Lower lobe of right lung (tissue), 2 donors: ENCODE measurements around the gene C5. TPM values are rescaled to one million over a fixed set of nuclear protein-coding genes. Genes with fewer than 3 reads are reported as not detected.
"Not testable (repeated sequence)": the region's sequence is repeated elsewhere in the genome, so short reads cannot be mapped to it uniquely, and the experiment has no call there.

Experiments
- ATAC-seq, 2 donors: fragments of 200-7000 bp; cut with Tn5 transposase; one replicate each; pipeline ENCODE4 v1.9.1; 2020 to 2022; ENCODE audit warnings: mild to moderate bottlenecking in 2 of 2, moderate library complexity in 2 of 2
- DNase-seq: peaks from one replicate; pipeline ENCODE4 v3.0.0-alpha.2; 2020
- H3K27ac ChIP-seq: fragments of 200-600 bp; one replicate; pipeline ENCODE4 v1.8.0; 2022
- H3K27me3 ChIP-seq: fragments of 200-600 bp; one replicate; pipeline ENCODE4 v1.8.0; 2022; ENCODE audit warnings: low read depth
- H3K36me3 ChIP-seq: fragments of 200-600 bp; one replicate; pipeline ENCODE4 v1.8.0; 2022; ENCODE audit warnings: mild to moderate bottlenecking
- H3K4me1 ChIP-seq: fragments of 200-600 bp; one replicate; pipeline ENCODE4 v1.8.0; 2022
- H3K4me3 ChIP-seq: fragments of 200-600 bp; one replicate; pipeline ENCODE4 v1.8.0; 2022; ENCODE audit warnings: mild to moderate bottlenecking
- H3K9me3 ChIP-seq: fragments of 200-600 bp; one replicate; pipeline ENCODE4 v1.8.0; 2022
- intact Hi-C: fragments of 100-400 bp; cut with DNase I; formaldehyde crosslinking; loops from one replicate; pipeline ENCODE4 v1.11.0; 2022
- total RNA-seq: library from RNA; stranded (reverse); fragmentation: NEBNext Ultra II Directional; extraction: Animal tissue kit (Norgen Biotek cat#: 25700); gene quantifications from one replicate; pipeline ENCODE4 v1.2.1, GENCODE V29; 2021
- TF ChIP-seq, protein P1 (sequence below): fragments of 200-600 bp; IDR thresholded peaks from one replicate; pipeline ENCODE4 v1.8.0; 2022; ENCODE audit warnings: antibody characterized with exemption, mild to moderate bottlenecking
- donor health status: DM: no; HTN: yes; CAD: no; lungs with severe emphysema.

C5 gene
- total RNA-seq, 1 donor from 2014 or later: 22.1 TPM

DNA sequence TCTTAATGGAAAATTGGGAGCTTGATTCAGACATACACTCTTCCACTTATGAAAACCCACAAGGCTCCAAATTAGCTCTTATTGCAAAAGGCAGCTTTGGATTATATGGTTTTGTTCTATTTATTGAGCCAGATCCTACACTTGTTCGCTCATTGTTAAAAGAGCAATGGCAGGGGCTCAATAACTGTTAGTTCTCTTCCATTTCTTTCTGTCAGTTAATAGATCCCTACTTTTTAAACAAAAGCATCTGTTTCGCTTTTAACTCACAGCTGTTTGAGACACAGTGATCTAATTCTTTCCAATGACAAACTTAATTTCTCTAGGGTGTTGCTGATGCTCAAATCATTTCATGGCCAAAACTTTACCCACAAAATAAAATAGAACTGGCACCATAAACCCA lies 11.7 kb downstream of the C5 start:
- no peak for ATAC-seq
- Histone ChIP-seq H3K9me3 (no peaks in the 10 kb centered on the region), H3K27ac (no peak overlapping the region), H3K36me3 (no peaks in the 10 kb centered on the region), H3K4me3 (no peak overlapping the region), H3K4me1 (no peaks in the 10 kb centered on the region), H3K27me3 (no peaks in the 10 kb centered on the region)
- TF ChIP-seq, protein P1, sequence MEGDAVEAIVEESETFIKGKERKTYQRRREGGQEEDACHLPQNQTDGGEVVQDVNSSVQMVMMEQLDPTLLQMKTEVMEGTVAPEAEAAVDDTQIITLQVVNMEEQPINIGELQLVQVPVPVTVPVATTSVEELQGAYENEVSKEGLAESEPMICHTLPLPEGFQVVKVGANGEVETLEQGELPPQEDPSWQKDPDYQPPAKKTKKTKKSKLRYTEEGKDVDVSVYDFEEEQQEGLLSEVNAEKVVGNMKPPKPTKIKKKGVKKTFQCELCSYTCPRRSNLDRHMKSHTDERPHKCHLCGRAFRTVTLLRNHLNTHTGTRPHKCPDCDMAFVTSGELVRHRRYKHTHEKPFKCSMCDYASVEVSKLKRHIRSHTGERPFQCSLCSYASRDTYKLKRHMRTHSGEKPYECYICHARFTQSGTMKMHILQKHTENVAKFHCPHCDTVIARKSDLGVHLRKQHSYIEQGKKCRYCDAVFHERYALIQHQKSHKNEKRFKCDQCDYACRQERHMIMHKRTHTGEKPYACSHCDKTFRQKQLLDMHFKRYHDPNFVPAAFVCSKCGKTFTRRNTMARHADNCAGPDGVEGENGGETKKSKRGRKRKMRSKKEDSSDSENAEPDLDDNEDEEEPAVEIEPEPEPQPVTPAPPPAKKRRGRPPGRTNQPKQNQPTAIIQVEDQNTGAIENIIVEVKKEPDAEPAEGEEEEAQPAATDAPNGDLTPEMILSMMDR: no peak
- no peak for DNase-seq
- intact Hi-C loops: no loop called here

DNA sequence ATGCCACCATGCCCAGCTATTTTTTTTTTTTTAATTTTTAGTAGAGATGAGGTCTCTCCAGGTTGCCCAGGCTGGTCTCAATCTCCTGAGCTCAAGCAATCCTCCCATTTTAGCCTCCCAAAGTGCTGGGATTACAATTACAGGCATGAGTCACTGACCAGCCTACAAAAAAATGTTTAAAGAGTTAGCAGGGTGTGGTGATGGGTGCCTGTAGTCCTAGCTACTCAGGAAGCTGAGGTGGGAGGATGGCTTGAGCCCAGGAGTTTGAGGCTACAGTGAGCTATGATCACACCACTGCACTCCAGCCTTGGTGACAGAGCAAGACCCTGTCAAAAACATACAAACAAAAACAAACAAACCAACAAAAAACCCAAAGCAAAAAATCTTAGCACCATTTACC lies 14.4 kb downstream of the C5 start:
- ATAC-seq, H3K4me3 ChIP-seq, H3K27me3 ChIP-seq, H3K9me3 ChIP-seq, intact Hi-C loops, H3K36me3 ChIP-seq, H3K4me1 ChIP-seq, H3K27ac ChIP-seq, DNase-seq: not testable (repeated sequence)

DNA sequence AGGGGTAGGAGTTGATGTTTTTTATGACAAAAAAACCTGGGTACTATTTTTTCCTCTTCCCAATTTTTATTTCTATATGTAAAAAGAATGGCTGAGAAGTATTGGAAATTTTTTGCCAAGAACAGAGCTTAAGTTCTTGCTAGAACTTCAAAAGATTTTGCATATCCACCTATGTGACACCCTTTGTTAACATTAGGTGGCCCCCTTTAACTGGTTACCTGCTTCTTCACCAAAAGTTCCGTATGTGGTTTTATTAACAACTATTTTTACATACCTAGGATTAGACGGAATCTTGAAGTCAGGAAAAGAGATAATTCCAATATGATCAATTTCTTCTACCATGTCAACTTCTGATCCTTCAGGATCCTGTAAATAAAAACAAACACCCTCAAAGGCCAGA lies 15.5 kb downstream of the C5 start:
- H3K27me3 ChIP-seq: no peaks in the 10 kb centered on the region
- TF ChIP-seq, protein P1: no peak

DNA sequence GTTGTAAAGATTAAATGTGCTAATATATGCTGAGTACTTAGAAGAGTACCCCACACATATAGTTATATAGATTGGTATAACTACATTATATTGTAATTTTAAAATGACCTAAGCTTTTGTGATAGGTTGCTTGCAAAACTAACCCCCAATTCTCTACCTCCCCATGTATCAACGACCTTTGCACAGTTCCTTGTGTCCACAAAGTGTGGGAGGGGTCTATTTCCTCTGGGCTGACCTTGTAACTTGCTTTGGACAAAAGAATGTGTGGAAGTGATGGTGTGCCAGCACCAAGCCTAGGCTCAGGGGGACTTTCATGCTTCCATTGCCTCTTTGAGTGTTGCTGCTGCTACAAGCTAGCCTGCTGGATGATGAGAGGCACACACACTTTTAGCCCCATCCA lies 20.6 kb downstream of the C5 start:
- no peaks in the 10 kb centered on the region for H3K36me3 ChIP-seq
- DNase-seq (no peak), ATAC-seq (no peak)
- TF ChIP-seq, protein P1: no peak
- intact Hi-C loops: no loop called here
- no peak overlapping the region for H3K4me3 ChIP-seq
- H3K9me3 ChIP-seq: no peaks in the 10 kb centered on the region
- no peak overlapping the region for H3K27ac ChIP-seq
- no peaks in the 10 kb centered on the region for H3K27me3 ChIP-seq
- H3K4me1 ChIP-seq: no peaks in the 10 kb centered on the region

More for the DNA sequence above, 15.5 kb downstream of the C5 start:
- H3K9me3 ChIP-seq: no peaks in the 10 kb centered on the region
- ATAC-seq (no peak), DNase-seq (no peak)
- no peaks in the 10 kb centered on the region for H3K36me3 ChIP-seq
- intact Hi-C loops: no loop called here
- no peak overlapping the region for H3K4me3 ChIP-seq
- no peaks in the 10 kb centered on the region for H3K4me1 ChIP-seq
- H3K27ac ChIP-seq: no peak overlapping the region

DNA sequence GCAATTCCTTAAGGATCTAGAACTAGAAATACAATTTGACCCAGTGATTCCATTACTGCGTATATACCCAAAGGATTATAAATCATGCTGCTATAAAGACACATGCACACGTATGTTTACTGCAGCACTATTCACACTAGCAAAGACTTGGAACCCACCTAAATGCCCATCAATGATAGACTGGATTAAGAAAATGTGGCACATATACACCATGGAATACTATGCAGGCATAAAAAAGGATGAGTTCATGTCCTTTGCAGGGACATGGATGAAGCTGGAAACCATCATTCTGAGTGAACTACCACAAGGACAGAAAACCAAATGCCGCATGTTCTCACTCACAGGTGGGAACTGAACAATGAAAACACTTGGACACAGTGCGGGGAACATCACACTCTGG lies 21.8 kb downstream of the C5 start:
- ATAC-seq, intact Hi-C loops, H3K4me3 ChIP-seq: not testable (repeated sequence)

DNA sequence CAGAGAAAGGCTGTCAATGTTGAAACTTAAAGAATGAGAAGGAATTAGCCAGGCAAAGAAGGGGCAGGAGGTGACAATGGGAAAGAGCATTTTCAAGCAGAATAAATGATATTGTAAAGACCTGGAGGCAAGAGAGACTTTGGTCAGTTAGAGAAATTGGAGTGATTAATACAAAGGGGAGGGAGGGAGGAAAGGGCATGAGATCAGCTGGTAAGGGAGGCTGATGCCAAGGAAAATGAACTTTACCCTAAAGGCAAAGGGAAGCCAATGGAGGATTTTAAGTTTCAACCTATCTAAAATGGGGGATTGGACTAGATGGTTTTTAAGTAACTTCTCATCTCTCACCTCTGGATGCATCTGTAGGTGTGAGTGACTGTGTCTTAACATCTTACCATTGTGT lies 23.3 kb downstream of the C5 start:
- intact Hi-C loops: no loop called here
- TF ChIP-seq, protein P1: no peak
- DNase-seq (no peak), ATAC-seq (no peak)
- Histone ChIP-seq H3K27me3 (no peaks in the 10 kb centered on the region), H3K4me3 (no peak overlapping the region), H3K9me3 (no peaks in the 10 kb centered on the region), H3K36me3 (no peaks in the 10 kb centered on the region), H3K4me1 (no peaks in the 10 kb centered on the region), H3K27ac (no peak overlapping the region)

More for the DNA sequence above, 21.8 kb downstream of the C5 start:
- H3K27ac ChIP-seq, H3K4me1 ChIP-seq, H3K9me3 ChIP-seq, H3K27me3 ChIP-seq, H3K36me3 ChIP-seq, DNase-seq: not testable (repeated sequence)

DNA sequence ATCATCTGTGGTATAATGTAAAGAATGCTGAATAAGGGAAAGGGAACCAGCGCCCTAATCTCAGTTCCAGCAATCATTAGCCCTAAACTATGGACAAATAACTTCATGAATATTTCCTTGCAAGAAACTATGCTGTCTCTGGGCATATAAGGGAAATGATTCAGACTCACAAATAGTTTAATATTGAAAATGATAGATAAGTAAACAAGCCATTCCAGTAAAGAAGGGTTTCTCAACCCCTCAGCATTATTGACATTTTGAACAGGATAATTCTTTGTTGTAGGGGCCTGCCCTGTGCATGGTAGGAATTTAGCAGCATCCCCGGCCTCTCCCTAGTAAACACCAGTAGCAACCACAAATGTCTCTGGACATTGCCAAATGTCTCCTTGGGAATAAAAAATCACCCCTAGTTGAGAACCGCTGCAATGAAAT lies 23.8 kb downstream of the C5 start:
- H3K36me3 ChIP-seq: no peaks in the 10 kb centered on the region
- ATAC-seq (no peak), DNase-seq (no peak)
- no peaks in the 10 kb centered on the region for H3K9me3 ChIP-seq
- intact Hi-C loops: no loop called here
- no peaks in the 10 kb centered on the region for H3K4me1 ChIP-seq
- no peaks in the 10 kb centered on the region for H3K27me3 ChIP-seq
- H3K4me3 ChIP-seq: no peak overlapping the region
- TF ChIP-seq, protein P1: no peak
- no peak overlapping the region for H3K27ac ChIP-seq
